Smooth muscle cell (in vitro differentiated cells): Measurements from ENCODE around the gene EEF1AKMT2. TPM values are rescaled to one million over a fixed set of nuclear protein-coding genes. Genes with fewer than 3 reads are reported as not detected.

Experiments
- DNase-seq: peaks from one replicate; lab custom pipeline; 2025; ENCODE audit not compliant: unreplicated experiment; lab: John Stamatoyannopoulos, UW
- H2AFZ ChIP-seq: fragments of 200-600 bp; sonication (generic); 2 replicates; pipeline ENCODE4 v1.6.0; 2016; ENCODE audit warnings: antibody characterized with exemption, low read depth, mild to moderate bottlenecking
- H3F3A ChIP-seq: fragments of 200-600 bp; sonication (generic); 2 replicates; pipeline ENCODE4 v1.6.0; 2017; ENCODE audit warnings: antibody characterized with exemption, low read depth
- H3K27ac ChIP-seq: fragments of 200-600 bp; sonication (generic); 2 replicates; pipeline ENCODE4 v1.5.1; 2016; ENCODE audit warnings: low read depth, mild to moderate bottlenecking
- H3K27me3 ChIP-seq: fragments of 200-600 bp; sonication (generic); 2 replicates; pipeline ENCODE4 v1.6.1; 2016; ENCODE audit warnings: low read depth, mild to moderate bottlenecking
- H3K36me3 ChIP-seq: fragments of 200-600 bp; sonication (generic); 2 replicates; pipeline ENCODE4 v1.5.1; 2016; ENCODE audit warnings: low read depth
- H3K4me1 ChIP-seq: fragments of 200-600 bp; sonication (generic); 2 replicates; pipeline ENCODE4 v1.5.1; 2016; ENCODE audit warnings: low read depth
- H3K4me2 ChIP-seq: fragments of 200-600 bp; sonication (generic); 2 replicates; pipeline ENCODE4 v1.6.0; 2016; ENCODE audit warnings: mild to moderate bottlenecking
- H3K4me3 ChIP-seq: fragments of 200-600 bp; sonication (generic); 2 replicates; pipeline ENCODE4 v1.5.1; 2016; ENCODE audit warnings: mild to moderate bottlenecking
- H3K79me2 ChIP-seq: fragments of 200-600 bp; sonication (generic); 2 replicates; pipeline ENCODE4 v1.6.0; 2016; ENCODE audit warnings: low read depth, mild to moderate bottlenecking
- H3K9ac ChIP-seq: fragments of 200-600 bp; sonication (generic); 2 replicates; pipeline ENCODE4 v1.6.0; 2016; ENCODE audit warnings: low read depth
- H3K9me3 ChIP-seq: fragments of 200-600 bp; sonication (generic); replicated peaks from 2 replicates; pipeline ENCODE4 v1.5.1; 2016; ENCODE audit warnings: low read depth
- H4K20me1 ChIP-seq: fragments of 200-600 bp; sonication (generic); 2 replicates; pipeline ENCODE4 v1.6.0; 2016; ENCODE audit warnings: low read depth
- CTCF ChIP-seq: fragments of 200-600 bp; sonication (generic); IDR thresholded peaks from 2 replicates; pipeline ENCODE4 v1.5.1; 2017; ENCODE audit warnings: borderline replicate concordance, mild to moderate bottlenecking, antibody characterized with exemption; ENCODE audit not compliant: insufficient read depth, poor library complexity, severe bottlenecking
- WGBS: methylation state at CpG from one replicate; pipeline ENCODE4 v1.1.7; 2016; ENCODE audit warnings: low lambda C conversion rate; 5-methylcytosine and 5-hydroxymethylcytosine counted together
- polyA plus RNA-seq: library from polyadenylated mRNA; unstranded; fragments of >200 nt; fragmentation: Nextera tagmentation; extraction: Ambion mirVana; gene quantifications from 2 replicates; pipeline ENCODE4 v1.2.1, GENCODE V29; 2016
- total RNA-seq: library from RNA; depleted of rRNA; stranded (reverse); fragments of >200 nt; gene quantifications from 2 replicates; pipeline ENCODE4 v1.2.3, GENCODE V29; 2014

EEF1AKMT2 gene
- total and polyA plus RNA-seq, 2 experiments from 2014 or later: 20.1 to 26.4 TPM

GRCh38 chr10:124728830-124729661 is 62.6 kb downstream of the EEF1AKMT2 start:
- Histone ChIP-seq H3K27ac (no peak overlapping the region), H3K4me1 (peaks cover 3% of the 10 kb centered on the region), H3K4me2 (no peak overlapping the region), H3K36me3 (no peaks in the 10 kb centered on the region), H3F3A (peaks cover 3% of the 10 kb centered on the region), H4K20me1 (peaks cover 72% of the 10 kb centered on the region), H3K9ac (no peak overlapping the region), H3K9me3 (no peaks in the 10 kb centered on the region), H3K27me3 (no peaks in the 10 kb centered on the region), H3K4me3 (no peak overlapping the region), H3K79me2 (peaks cover 5% of the 10 kb centered on the region), H2AFZ (no peak overlapping the region)
- no peak for TF ChIP-seq CTCF
- WGBS: 78% methylated on average over 8 of the region's 8 CpGs
- DNase-seq: no peak

- Histone ChIP-seq H3K9me3 (no peaks in the 10 kb centered on the region), H3K9ac (no peak overlapping the region), H3K4me1 (peaks cover under 1% of the 10 kb centered on the region), H3K79me2 (no peaks in the 10 kb centered on the region), H3K36me3 (no peaks in the 10 kb centered on the region), H3K4me3 (no peak overlapping the region), H3K27ac (no peak overlapping the region), H2AFZ (no peak overlapping the region), H3K4me2 (no peak overlapping the region), H3F3A (peaks cover 3% of the 10 kb centered on the region), H4K20me1 (peaks cover 72% of the 10 kb centered on the region), H3K27me3 (no peaks in the 10 kb centered on the region)
- WGBS: 68% methylated on average over 14 of the region's 14 CpGs
- DNase-seq: no peak
- no peak for TF ChIP-seq CTCF
These were observed 63.4 kb downstream of the EEF1AKMT2 start for GRCh38 chr10:124728071-124728829.

- Histone ChIP-seq H4K20me1 (peaks cover 71% of the 10 kb centered on the region), H3K9me3 (no peaks in the 10 kb centered on the region), H3K4me1 (no peaks in the 10 kb centered on the region), H2AFZ (no peak overlapping the region), H3K27me3 (no peaks in the 10 kb centered on the region), H3K4me2 (no peak overlapping the region), H3K9ac (no peak overlapping the region), H3F3A (peaks cover 3% of the 10 kb centered on the region), H3K79me2 (no peaks in the 10 kb centered on the region), H3K27ac (no peak overlapping the region), H3K4me3 (no peak overlapping the region), H3K36me3 (no peaks in the 10 kb centered on the region)
- no peak for DNase-seq
- no peak for TF ChIP-seq CTCF
- 90% methylated on average over 6 of the region's 6 CpGs for WGBS
These were observed 64.2 kb downstream of the EEF1AKMT2 start for GRCh38 chr10:124727361-124727960.
